ENCODE data around the gene KRT80. TPM values are rescaled to one million over a fixed set of nuclear protein-coding genes. Genes with fewer than 3 reads are reported as not detected.

KRT80 gene
- polyA plus RNA-seq, 2 of the 4 experiments (the other 2 are of a cell fraction), result 38.3 to 63.1 TPM

GRCh38 chr12:52229836-52230343, 38.1 kb upstream of the KRT80 start:
- POLR2A ChIA-PET, result interaction anchor here (0.8 to 1.6 kb wide), 4 partner anchors 8 to 51 kb away, joined by 3 to 5 read pairs (median 4); no protein-coding TSS in a partner anchor
- H3K4me3 ChIP-seq, result no peak overlapping the region
- DNase-seq (ENCODE audit: low read depth in 1 of 2, low spot score in 1 of 2), result no peak
- H3K9me3 ChIP-seq, result no peaks in the 10 kb centered on the region
- peaks cover 45% of the 10 kb centered on the region for H3K4me1 ChIP-seq
- peak overlapping the region; percentile 99 for H3K4me2 ChIP-seq
- 0 out of 6 replicates have a peak, but pooled peaks of 1 of the 2 experiments have one; percentile 2 for ATAC-seq
- CTCF ChIA-PET, result interaction anchor here (0.7 to 13.1 kb wide), 19 partner anchors 7 to 650 kb away, joined by 3 to 182 read pairs (median 4); no protein-coding TSS in a partner anchor
- TF ChIP-seq MAZ (IDR thresholded peaks at IDR 0.05; ENCODE audit: borderline replicate concordance, low read depth, low read length), result no peak
- no peak for TF ChIP-seq CBX8 (IDR thresholded peaks at IDR 0.05)
- no peak for TF ChIP-seq HES2 (IDR thresholded peaks at IDR 0.05)
- TF ChIP-seq FOSB (CRISPR knock-in tag; IDR thresholded peaks at IDR 0.05), result no peak
- TF ChIP-seq RNF2 (IDR thresholded peaks at IDR 0.05; ENCODE audit: borderline replicate concordance, low read depth), result no peak
- no peak for TF ChIP-seq HOXB13 (CRISPR knock-in tag; IDR thresholded peaks at IDR 0.05; ENCODE audit: low read depth)
- TF ChIP-seq KDM5A (IDR thresholded peaks at IDR 0.05), result no peak
- TF ChIP-seq TP53 (CRISPR knock-in tag; IDR thresholded peaks at IDR 0.05), result no peak
- TF ChIP-seq MAX (IDR thresholded peaks at IDR 0.05), result no peak
- no peak for TF ChIP-seq SMC3 (IDR thresholded peaks at IDR 0.05)
- FAIRE-seq, result no peak
- H3K27ac ChIP-seq, result peak overlapping the region; percentile 97
- WGBS (ENCODE audit: missing lambda C conversion rate), result 40% methylated on average over 2 of the region's 2 CpGs

GRCh38 chr12:52228931-52229330, 37.1 kb upstream of the KRT80 start:
- CTCF ChIA-PET, result interaction anchor here (0.8 to 2.4 kb wide), 13 partner anchors 12 to 99 kb away, joined by 3 to 12 read pairs (median 4); no protein-coding TSS in a partner anchor
- POLR2A ChIA-PET, result interaction anchor here (1.4 kb wide), 1 partner anchor 9 kb away, joined by 5 read pairs; no protein-coding TSS in a partner anchor

More at GRCh38 chr12:52228931-52229330, 37.1 kb upstream of the KRT80 start:
- peak overlapping the region; percentile 97 for H3K27ac ChIP-seq
- no peak for ATAC-seq
- peaks cover 51% of the 10 kb centered on the region for H3K4me1 ChIP-seq
- H3K4me3 ChIP-seq, result no peak overlapping the region
- FAIRE-seq, result no peak
- H3K4me2 ChIP-seq, result 0 out of 3 replicates have a peak overlapping the region, but pooled peaks have one; percentile 6
- no peaks in the 10 kb centered on the region for H3K9me3 ChIP-seq
- WGBS (ENCODE audit: missing lambda C conversion rate), result 92% methylated on average over 6 of the region's 6 CpGs
- no peak for TF ChIP-seq RAD21 (conservative IDR thresholded peaks at IDR 0.05 in 1 of 2, IDR thresholded peaks at IDR 0.05 in 1 of 2)
- no peak for TF ChIP-seq GATA3 (IDR thresholded peaks at IDR 0.05; ENCODE audit: borderline replicate concordance)
- TF ChIP-seq ZC3H11A (IDR thresholded peaks at IDR 0.05), result no peak
- no peak for TF ChIP-seq MAFK (IDR thresholded peaks at IDR 0.05; ENCODE audit: partially characterized antibody)
- no peak for TF ChIP-seq E2F6 (IDR thresholded peaks at IDR 0.05; ENCODE audit: borderline replicate concordance, low read depth)
- no peak for TF ChIP-seq PHF8 (IDR thresholded peaks at IDR 0.05; ENCODE audit: borderline replicate concordance, low read depth)
- TF ChIP-seq JUN (IDR thresholded peaks at IDR 0.05), result no peak
- no peak for TF ChIP-seq SREBF2 (IDR thresholded peaks at IDR 0.05)
- TF ChIP-seq PBX3 (IDR thresholded peaks at IDR 0.05), result no peak
- no peak for TF ChIP-seq CHD4 (IDR thresholded peaks at IDR 0.05; ENCODE audit: borderline replicate concordance)
- TF ChIP-seq CEBPB (IDR thresholded peaks at IDR 0.05), result no peak
- TF ChIP-seq POLR2A (IDR thresholded peaks at IDR 0.05; ENCODE audit: low read length), result no peak
- no peak for TF ChIP-seq ZFP36 (IDR thresholded peaks at IDR 0.05; ENCODE audit: borderline replicate concordance, partially characterized antibody)
- TF ChIP-seq POLR2AphosphoS2 (conservative IDR thresholded peaks at IDR 0.05; ENCODE audit: low read length), result no peak
- no peak for TF ChIP-seq ATOH8 (CRISPR knock-in tag; IDR thresholded peaks at IDR 0.05; ENCODE audit: low read depth)
- no peak for DNase-seq (ENCODE audit: low read depth in 1 of 2, low spot score in 1 of 2)
